ENCODE data around the gene FCRLB.
"Not testable (repeated sequence)": the region's sequence is repeated elsewhere in the genome, so short reads cannot be mapped to it uniquely, and the experiment has no call there.

FCRLB gene, protein sequence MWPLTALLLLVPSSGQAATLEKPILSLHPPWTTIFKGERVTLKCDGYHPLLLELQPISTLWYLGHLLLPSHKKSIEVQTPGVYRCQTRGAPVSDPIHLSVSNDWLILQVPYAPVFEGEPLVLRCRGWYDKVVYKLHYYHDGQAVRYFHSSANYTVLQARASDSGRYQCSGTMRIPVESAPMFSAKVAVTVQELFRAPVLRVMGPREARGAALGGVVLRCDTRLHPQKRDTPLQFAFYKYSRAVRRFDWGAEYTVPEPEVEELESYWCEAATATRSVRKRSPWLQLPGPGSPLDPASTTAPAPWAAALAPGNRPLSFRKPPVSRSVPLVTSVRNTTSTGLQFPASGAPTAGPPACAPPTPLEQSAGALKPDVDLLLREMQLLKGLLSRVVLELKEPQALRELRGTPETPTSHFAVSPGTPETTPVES

GRCh38 chr1:161720956-161721737, at the start of gene FCRLB:
FCRLB (plus strand) TSS chr1:161721544; CDS start chr1:161722673, 1,129 bp downstream.
- TF ChIP-seq, protein P1, sequence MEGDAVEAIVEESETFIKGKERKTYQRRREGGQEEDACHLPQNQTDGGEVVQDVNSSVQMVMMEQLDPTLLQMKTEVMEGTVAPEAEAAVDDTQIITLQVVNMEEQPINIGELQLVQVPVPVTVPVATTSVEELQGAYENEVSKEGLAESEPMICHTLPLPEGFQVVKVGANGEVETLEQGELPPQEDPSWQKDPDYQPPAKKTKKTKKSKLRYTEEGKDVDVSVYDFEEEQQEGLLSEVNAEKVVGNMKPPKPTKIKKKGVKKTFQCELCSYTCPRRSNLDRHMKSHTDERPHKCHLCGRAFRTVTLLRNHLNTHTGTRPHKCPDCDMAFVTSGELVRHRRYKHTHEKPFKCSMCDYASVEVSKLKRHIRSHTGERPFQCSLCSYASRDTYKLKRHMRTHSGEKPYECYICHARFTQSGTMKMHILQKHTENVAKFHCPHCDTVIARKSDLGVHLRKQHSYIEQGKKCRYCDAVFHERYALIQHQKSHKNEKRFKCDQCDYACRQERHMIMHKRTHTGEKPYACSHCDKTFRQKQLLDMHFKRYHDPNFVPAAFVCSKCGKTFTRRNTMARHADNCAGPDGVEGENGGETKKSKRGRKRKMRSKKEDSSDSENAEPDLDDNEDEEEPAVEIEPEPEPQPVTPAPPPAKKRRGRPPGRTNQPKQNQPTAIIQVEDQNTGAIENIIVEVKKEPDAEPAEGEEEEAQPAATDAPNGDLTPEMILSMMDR (IDR thresholded peaks at IDR 0.05; ENCODE audit: low read depth, low read length, missing control alignments): no peak
- in situ Hi-C loops (cut with HindIII; ENCODE audit: low sequenced_read_pairs): no loop called here
- no peak within 1 kb of the TSS for H3K4me3 ChIP-seq (ENCODE audit: low read depth, low read length)

DNA sequence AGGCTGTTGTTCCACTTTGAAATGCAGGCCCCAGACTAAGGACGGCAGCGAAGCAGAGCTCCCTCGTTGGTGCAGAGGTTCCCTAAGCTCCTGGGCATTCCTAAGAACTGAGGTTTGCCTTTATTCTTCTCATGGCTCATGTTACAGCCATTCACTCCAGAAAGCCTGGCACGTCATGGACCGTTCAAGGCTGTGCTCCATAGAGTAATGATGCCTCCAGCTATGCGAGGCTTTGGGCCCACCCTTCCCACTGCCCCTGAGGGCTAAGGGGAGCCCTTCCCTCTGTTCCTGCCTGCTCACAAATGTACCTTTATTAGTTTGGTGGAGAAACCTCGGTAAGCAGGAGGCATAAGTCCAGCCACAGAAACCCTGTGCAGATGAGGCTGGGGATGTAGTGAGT, 47.9 kb upstream of the FCRLB start:
- DNase-seq (ENCODE audit: low read depth); H3K4me3 ChIP-seq (ENCODE audit: low read depth, low read length); in situ Hi-C loops (cut with HindIII; ENCODE audit: low sequenced_read_pairs): not testable (repeated sequence)

More at GRCh38 chr1:161720956-161721737, at the start of gene FCRLB:
- no peak for DNase-seq (ENCODE audit: low read depth)

GRCh38 chr1:161674447-161674846, 46.9 kb upstream of the FCRLB start:
- in situ Hi-C loops (cut with HindIII; ENCODE audit: low sequenced_read_pairs); H3K4me3 ChIP-seq (ENCODE audit: low read depth, low read length); DNase-seq (ENCODE audit: low read depth): not testable (repeated sequence)

GRCh38 chr1:161674908-161675307, 46.4 kb upstream of the FCRLB start:
- DNase-seq (ENCODE audit: low read depth); in situ Hi-C loops (cut with HindIII; ENCODE audit: low sequenced_read_pairs); H3K4me3 ChIP-seq (ENCODE audit: low read depth, low read length): not testable (repeated sequence)

DNA sequence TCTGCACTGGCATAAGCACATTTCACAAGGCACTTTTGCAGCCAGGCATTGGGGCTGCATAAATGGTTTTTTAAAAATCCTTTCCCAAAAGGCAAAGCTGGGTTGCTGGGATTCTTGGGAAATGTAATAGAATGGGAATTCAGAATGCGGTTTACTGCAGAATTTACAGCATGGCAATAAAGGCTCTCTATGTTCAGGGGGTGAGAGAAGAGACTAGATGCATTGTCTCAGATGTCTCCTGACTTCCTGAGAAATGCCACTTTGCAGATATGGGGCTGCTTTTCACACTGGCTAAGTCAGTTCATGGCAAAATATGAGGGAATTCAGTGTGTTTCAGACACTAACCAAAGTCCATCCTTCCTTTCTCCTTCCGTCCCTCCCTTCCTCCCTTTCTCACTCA, 44.9 kb upstream of the FCRLB start:
- H3K4me3 ChIP-seq (ENCODE audit: low read depth, low read length): no peak overlapping the region
- DNase-seq (ENCODE audit: low read depth): no peak
- TF ChIP-seq, protein P1 (IDR thresholded peaks at IDR 0.05; ENCODE audit: low read depth, low read length, missing control alignments): no peak
- in situ Hi-C loops (cut with HindIII; ENCODE audit: low sequenced_read_pairs): no loop called here

GRCh38 chr1:161676958-161677689, 44.2 kb upstream of the FCRLB start:
- DNase-seq (ENCODE audit: low read depth): no peak
- TF ChIP-seq, protein P1 (IDR thresholded peaks at IDR 0.05; ENCODE audit: low read depth, low read length, missing control alignments): no peak
- H3K4me3 ChIP-seq (ENCODE audit: low read depth, low read length): no peak overlapping the region
- in situ Hi-C loops (cut with HindIII; ENCODE audit: low sequenced_read_pairs): no loop called here

DNA sequence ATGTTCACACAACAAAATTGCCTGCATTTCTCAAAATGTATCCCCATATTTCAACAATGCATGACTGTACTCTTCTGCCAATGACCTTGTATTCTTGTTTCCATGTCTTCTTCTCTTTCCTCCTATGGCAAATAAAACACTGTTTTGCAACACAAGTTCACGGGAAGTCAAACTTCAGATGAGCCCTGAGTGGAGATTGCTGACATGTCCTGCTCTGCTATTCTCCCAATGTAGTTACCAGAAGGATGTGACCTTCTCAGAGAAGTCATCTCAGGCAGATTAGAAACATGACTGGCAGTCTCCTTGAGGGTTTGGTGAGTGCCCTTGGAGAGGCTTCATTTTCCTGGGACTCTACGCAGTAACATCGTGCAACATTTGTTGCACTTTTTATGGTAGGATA, 42.8 kb upstream of the FCRLB start:
- TF ChIP-seq, protein P1 (IDR thresholded peaks at IDR 0.05; ENCODE audit: low read depth, low read length, missing control alignments): no peak
- no peak for DNase-seq (ENCODE audit: low read depth)
- in situ Hi-C loops (cut with HindIII; ENCODE audit: low sequenced_read_pairs): no loop called here

More for the DNA sequence above, 42.8 kb upstream of the FCRLB start:
- H3K4me3 ChIP-seq (ENCODE audit: low read depth, low read length): no peak overlapping the region

Data from astrocyte of the cerebellum (primary cell).